Right ventricle myocardium inferior (tissue), 1 donor: ENCODE measurements around the gene CYP2C8. TPM values are rescaled to one million over a fixed set of nuclear protein-coding genes. Genes with fewer than 3 reads are reported as not detected.
"Not testable (repeated sequence)": the region's sequence is repeated elsewhere in the genome, so short reads cannot be mapped to it uniquely, and the experiment has no call there.

Experiments used
- ATAC-seq: fragments of 200-7000 bp; cut with Tn5 transposase; one replicate; pipeline ENCODE4 v1.9.1; 2020; ENCODE audit warnings: mild to moderate bottlenecking, moderate library complexity
- DNase-seq: peaks from one replicate; pipeline ENCODE4 v3.0.0; 2021; ENCODE audit errors: missing footprints
- intact Hi-C: fragments of 100-400 bp; cut with DNase I; formaldehyde crosslinking; loops from one replicate; pipeline ENCODE4 v1.11.0; 2022
- long read RNA-seq: library from polyadenylated mRNA; unstranded; transcript quantifications from one replicate; pipeline ENCODE4 v2.0.0, GENCODE V29; 2021
- total RNA-seq: library from RNA; stranded (reverse); fragmentation: NEBNext Ultra II Directional; extraction: Animal tissue kit (Norgen Biotek cat#: 25700); gene quantifications from one replicate; pipeline ENCODE4 v1.2.1, GENCODE V29; 2021
- donor health status: DM: no; HTN: yes; CAD: no; lungs with severe emphysema.

The CYP2C8 gene
- total RNA-seq, result not detected
- long read RNA-seq, result 0 reads

- DNase-seq (no peak), ATAC-seq (no peak)
- intact Hi-C loops, result no loop called here
These were observed at the start of gene CYP2C8 for GRCh38 chr10:95069286-95069685. Gene CYP2C8, minus strand, starts transcription at chr10:95069497. Its CDS starts 95 bp downstream, at chr10:95069402.

- DNase-seq (no peak), ATAC-seq (no peak)
- intact Hi-C loops, result no loop called here
These were observed 47.6 kb upstream of the CYP2C8 start for GRCh38 chr10:95116869-95117269.

GRCh38 chr10:95110823-95111222 lies 41.5 kb upstream of the CYP2C8 start:
- ATAC-seq, DNase-seq, intact Hi-C loops: not testable (repeated sequence)

GRCh38 chr10:95097805-95098204 lies 28.5 kb upstream of the CYP2C8 start:
- no peak for ATAC-seq
- intact Hi-C loops, result no loop called here

GRCh38 chr10:95096143-95096542 lies 26.8 kb upstream of the CYP2C8 start:
- intact Hi-C loops, result no loop called here
- ATAC-seq (no peak), DNase-seq (no peak)

More at GRCh38 chr10:95097805-95098204, 28.5 kb upstream of the CYP2C8 start:
- no peak for DNase-seq

- DNase-seq, ATAC-seq: not testable (repeated sequence)
These were observed 10.3 kb upstream of the CYP2C8 start for GRCh38 chr10:95079626-95080025.

GRCh38 chr10:95077556-95077955 lies 8.3 kb upstream of the CYP2C8 start:
- intact Hi-C loops, result no loop called here
- ATAC-seq, result no peak
- DNase-seq, result no peak

More at GRCh38 chr10:95079626-95080025, 10.3 kb upstream of the CYP2C8 start:
- intact Hi-C loops, result not testable (repeated sequence)

- DNase-seq (no peak), ATAC-seq (no peak)
- intact Hi-C loops, result no loop called here
These were observed 1.9 kb upstream of the CYP2C8 start for GRCh38 chr10:95071107-95071660.

GRCh38 chr10:95064125-95064524 lies 5.2 kb downstream of the CYP2C8 start:
- DNase-seq, intact Hi-C loops, ATAC-seq: not testable (repeated sequence)

GRCh38 chr10:95056744-95057363 lies 12.4 kb downstream of the CYP2C8 start:
- intact Hi-C loops, result no loop called here
- ATAC-seq (no peak), DNase-seq (peak; percentile 54)

- intact Hi-C loops, result no loop called here
- no peak for DNase-seq
- ATAC-seq, result no peak
These were observed 19.4 kb downstream of the CYP2C8 start for GRCh38 chr10:95049919-95050318.

- no peak for DNase-seq
- ATAC-seq, result no peak
- intact Hi-C loops, result no loop called here
These were observed 21.1 kb downstream of the CYP2C8 start for GRCh38 chr10:95048206-95048605.

GRCh38 chr10:95039281-95039680 lies 30.0 kb downstream of the CYP2C8 start:
- intact Hi-C loops, result no loop called here
- ATAC-seq (no peak), DNase-seq (no peak)

- no peak for DNase-seq
- intact Hi-C loops, result no loop called here
- ATAC-seq, result no peak
These were observed 33.7 kb downstream of the CYP2C8 start for GRCh38 chr10:95035332-95036295.

- DNase-seq (no peak), ATAC-seq (no peak)
- intact Hi-C loops, result no loop called here
These were observed 34.9 kb downstream of the CYP2C8 start for GRCh38 chr10:95034401-95034800.

GRCh38 chr10:95031656-95032055 lies 37.6 kb downstream of the CYP2C8 start:
- ATAC-seq (no peak), DNase-seq (no peak)
- intact Hi-C loops, result no loop called here

- ATAC-seq, result no peak
- no peak for DNase-seq
- intact Hi-C loops, result no loop called here
These were observed 42.8 kb downstream of the CYP2C8 start for GRCh38 chr10:95026461-95026860.

- ATAC-seq (no peak), DNase-seq (peak; percentile 43)
- intact Hi-C loops, result no loop called here
These were observed 71.5 kb downstream of the CYP2C8 start for GRCh38 chr10:94997741-94998174.

- ATAC-seq (no peak), DNase-seq (no peak)
- intact Hi-C loops, result no loop called here
These were observed 76.5 kb downstream of the CYP2C8 start for GRCh38 chr10:94992811-94993210.
